Esophagus mucosa (tissue), 1 donor: Measurements from ENCODE around the gene JAK1. TPM values are rescaled to one million over a fixed set of nuclear protein-coding genes. Genes with fewer than 3 reads are reported as not detected.
"Not testable (repeated sequence)": the region's sequence is repeated elsewhere in the genome, so short reads cannot be mapped to it uniquely, and the experiment has no call there.

Experiments used
- ATAC-seq: fragments of 200-7000 bp; cut with Tn5 transposase; one replicate; pipeline ENCODE4 v1.9.1; 2020
- total RNA-seq: library from RNA; stranded (reverse); gene quantifications from one replicate; pipeline ENCODE4 v1.2.4, GENCODE V29; 2023
- donor health status: DM: yes; HTN: yes; CAD: no.

The JAK1 gene
- total RNA-seq, 1 donor from 2014 or later, result 49.0 TPM

- ATAC-seq, result no peak
These were observed 136.8 kb downstream of the JAK1 start for GRCh38 chr1:64829411-64830029.

GRCh38 chr1:64828829-64829228, 137.5 kb downstream of the JAK1 start:
- ATAC-seq, result no peak

- no peak for ATAC-seq
These were observed 139.4 kb downstream of the JAK1 start for GRCh38 chr1:64826991-64827390.

- ATAC-seq, result peak; percentile 73
These were observed 142.5 kb downstream of the JAK1 start for GRCh38 chr1:64823691-64824476.

- no peak for ATAC-seq
These were observed 143.7 kb downstream of the JAK1 start for GRCh38 chr1:64822621-64823020.

- not testable (repeated sequence) for ATAC-seq
These were observed 145.8 kb downstream of the JAK1 start for GRCh38 chr1:64820572-64820971.

- ATAC-seq, result not testable (repeated sequence)
These were observed 149.0 kb downstream of the JAK1 start for GRCh38 chr1:64817364-64817763.

- no peak for ATAC-seq
These were observed 151.9 kb downstream of the JAK1 start for GRCh38 chr1:64814427-64814826.

- ATAC-seq, result no peak
These were observed 155.2 kb downstream of the JAK1 start for GRCh38 chr1:64811131-64811530.

- no peak for ATAC-seq
These were observed 156.3 kb downstream of the JAK1 start for GRCh38 chr1:64810001-64810400.

GRCh38 chr1:64809309-64809708, 157.0 kb downstream of the JAK1 start:
- no peak for ATAC-seq

- no peak for ATAC-seq
These were observed 164.4 kb downstream of the JAK1 start for GRCh38 chr1:64801851-64802523.

- no peak for ATAC-seq
These were observed 167.5 kb downstream of the JAK1 start for GRCh38 chr1:64798872-64799271.

GRCh38 chr1:64790832-64791487, 175.4 kb downstream of the JAK1 start:
- no peak for ATAC-seq

Other genes with a start within 250 kb of the JAK1 start
- gene RAVER2, start 221.5 kb downstream of the JAK1 start, total RNA-seq, result 6.1 TPM
- gene AK4, start 181.7 kb upstream of the JAK1 start, total RNA-seq, result 51.6 TPM